Fibroblast of lung (primary cell): ENCODE measurements around the gene QSOX2. TPM values are rescaled to one million over a fixed set of nuclear protein-coding genes. Genes with fewer than 3 reads are reported as not detected.

Source experiments
- DNase-seq, 2 donors: peaks; one replicate each; pipeline versions ENCODE4 v3.0.0 to v3.0.0-alpha.2; 2010; ENCODE audit warnings: low read depth in 2 of 2
- H2AFZ ChIP-seq: 2 replicates; pipeline ENCODE4 v1.5.1; 2012; ENCODE audit warnings: low read length, control low read depth, inconsistent platforms
- H3K27ac ChIP-seq: 2 replicates; pipeline ENCODE4 v1.5.1; 2011; ENCODE audit warnings: low read length, control low read depth; ENCODE audit not compliant: insufficient read depth
- H3K27me3 ChIP-seq: 2 replicates; pipeline ENCODE4 v1.5.1; 2011; ENCODE audit warnings: mild to moderate bottlenecking, low read length; ENCODE audit not compliant: control insufficient read depth, insufficient read depth
- H3K36me3 ChIP-seq: 2 replicates; pipeline ENCODE4 v1.5.1; 2011; ENCODE audit warnings: low read length; ENCODE audit not compliant: control insufficient read depth, insufficient read depth
- H3K4me1 ChIP-seq: 2 replicates; pipeline ENCODE4 v1.5.1; 2011; ENCODE audit warnings: low read length; ENCODE audit not compliant: control insufficient read depth, insufficient read depth; ENCODE audit errors: extremely low read depth
- H3K4me2 ChIP-seq: 2 replicates; pipeline ENCODE4 v1.5.1; 2011; ENCODE audit warnings: low read length, control low read depth; ENCODE audit not compliant: insufficient read depth; ENCODE audit errors: extremely low read depth
- H3K4me3 ChIP-seq, 4 experiments: fragments of 200-600 bp in 1 of 4; sonication (generic) in 1 of 4; replicated peaks in 1 of 4; 2 replicates each; pipeline ENCODE4 v1.5.1; 2011 to 2016; ENCODE audit warnings: low read length in 4 of 4, low read depth in 3 of 4, mild to moderate bottlenecking in 3 of 4, control low read depth in 2 of 4, inconsistent platforms in 1 of 4, mixed read lengths in 1 of 4; ENCODE audit not compliant: insufficient read depth in 1 of 4; ENCODE audit errors: control extremely low read depth in 1 of 4
- H3K79me2 ChIP-seq: 2 replicates; pipeline ENCODE4 v1.5.1; 2012; ENCODE audit warnings: mild to moderate bottlenecking, low read length, inconsistent platforms; ENCODE audit not compliant: control insufficient read depth, insufficient read depth
- H3K9ac ChIP-seq: 2 replicates; pipeline ENCODE4 v1.5.1; 2011; ENCODE audit warnings: mild to moderate bottlenecking, low read length, control low read depth; ENCODE audit not compliant: insufficient read depth
- H3K9me3 ChIP-seq: 2 replicates; pipeline ENCODE4 v1.5.1; 2012; ENCODE audit warnings: low read depth, low read length; ENCODE audit not compliant: control insufficient read depth, insufficient read depth
- H4K20me1 ChIP-seq: 2 replicates; pipeline ENCODE4 v1.5.1; 2011; ENCODE audit warnings: low read length; ENCODE audit not compliant: control insufficient read depth, insufficient read depth; ENCODE audit errors: extremely low read depth
- CTCF ChIP-seq, 2 donors: IDR thresholded peaks in 1 of 2; conservative IDR thresholded peaks in 1 of 2; 1 replicate in 1 of 2; 2 replicates in 1 of 2; pipeline ENCODE4 v1.5.1; 2011 to 2012; ENCODE audit warnings: low read length in 2 of 2, control low read depth in 1 of 2, inconsistent platforms in 1 of 2, low read depth in 1 of 2, mild to moderate bottlenecking in 1 of 2
- EZH2 ChIP-seq: IDR thresholded peaks from 2 replicates; pipeline ENCODE4 v1.5.1; 2012; ENCODE audit warnings: low read length, control low read depth, mild to moderate bottlenecking; ENCODE audit errors: missing control alignments
- polyA plus RNA-seq, 2 donors: library from polyadenylated mRNA; depleted of rRNA in 1 of 2; stranded (reverse) in 1 of 2; unstranded in 1 of 2; fragments of >200 nt; gene quantifications; 2 replicates each; pipeline ENCODE4 v1.2.1, GENCODE V29; 2011 to 2012; ENCODE audit warnings: missing spikeins in 1 of 2
- total RNA-seq: library from RNA; depleted of rRNA; stranded (reverse); fragments of >200 nt; gene quantifications from 2 replicates; pipeline ENCODE4 v1.2.1, GENCODE V29; 2014

The QSOX2 gene
- total and polyA plus RNA-seq, 2 donors (not counting 1 experiment from before 2014, with no cell fraction given) = 7.8 to 13.2 TPM

GRCh38 chr9:136262671-136263178 lies 17.1 kb upstream of the QSOX2 start:
- H3K9me3 ChIP-seq = no peaks in the 10 kb centered on the region
- no peaks in the 10 kb centered on the region for H4K20me1 ChIP-seq
- no peak overlapping the region for H3K9ac ChIP-seq
- TF ChIP-seq EZH2 (no peak), CTCF (conservative IDR thresholded peaks at IDR 0.05 in 1 of 2, IDR thresholded peaks at IDR 0.05 in 1 of 2; ENCODE audit: low read depth in 1 of 2, low read length in 2 of 2) (no peak)
- no peaks in the 10 kb centered on the region for H3K79me2 ChIP-seq
- no peaks in the 10 kb centered on the region for H3K36me3 ChIP-seq
- no peaks in the 10 kb centered on the region for H3K27me3 ChIP-seq
- no peak overlapping the region for H3K4me2 ChIP-seq
- H3K27ac ChIP-seq = no peak overlapping the region
- H2AFZ ChIP-seq = no peak overlapping the region
- DNase-seq = no peak
- no peaks in the 10 kb centered on the region for H3K4me1 ChIP-seq
- no peak overlapping the region for H3K4me3 ChIP-seq

- Histone ChIP-seq H3K4me3 (no peak overlapping the region), H2AFZ (no peak overlapping the region), H3K79me2 (no peaks in the 10 kb centered on the region), H3K4me1 (no peaks in the 10 kb centered on the region), H3K27me3 (no peaks in the 10 kb centered on the region), H4K20me1 (no peaks in the 10 kb centered on the region), H3K4me2 (no peak overlapping the region), H3K27ac (no peak overlapping the region), H3K9ac (no peak overlapping the region), H3K36me3 (no peaks in the 10 kb centered on the region), H3K9me3 (no peaks in the 10 kb centered on the region)
- DNase-seq = no peak
- TF ChIP-seq CTCF (conservative IDR thresholded peaks at IDR 0.05 in 1 of 2, IDR thresholded peaks at IDR 0.05 in 1 of 2; ENCODE audit: low read depth in 1 of 2, low read length in 2 of 2) (no peak), EZH2 (no peak)
Measured at GRCh38 chr9:136261686-136262430, 16.2 kb upstream of the QSOX2 start.

GRCh38 chr9:136260936-136261472 lies 15.4 kb upstream of the QSOX2 start:
- Histone ChIP-seq H3K4me2 (no peak overlapping the region), H3K9me3 (no peaks in the 10 kb centered on the region), H3K9ac (no peak overlapping the region), H3K27ac (no peak overlapping the region), H3K79me2 (no peaks in the 10 kb centered on the region), H3K27me3 (no peaks in the 10 kb centered on the region), H3K4me3 (no peak overlapping the region), H3K36me3 (no peaks in the 10 kb centered on the region), H2AFZ (no peak overlapping the region), H3K4me1 (no peaks in the 10 kb centered on the region), H4K20me1 (no peaks in the 10 kb centered on the region)
- no peak for DNase-seq
- TF ChIP-seq CTCF (conservative IDR thresholded peaks at IDR 0.05 in 1 of 2, IDR thresholded peaks at IDR 0.05 in 1 of 2; ENCODE audit: low read depth in 1 of 2, low read length in 2 of 2) (no peak), EZH2 (no peak)
